ENCODE data around the gene CASZ1.

DNA sequence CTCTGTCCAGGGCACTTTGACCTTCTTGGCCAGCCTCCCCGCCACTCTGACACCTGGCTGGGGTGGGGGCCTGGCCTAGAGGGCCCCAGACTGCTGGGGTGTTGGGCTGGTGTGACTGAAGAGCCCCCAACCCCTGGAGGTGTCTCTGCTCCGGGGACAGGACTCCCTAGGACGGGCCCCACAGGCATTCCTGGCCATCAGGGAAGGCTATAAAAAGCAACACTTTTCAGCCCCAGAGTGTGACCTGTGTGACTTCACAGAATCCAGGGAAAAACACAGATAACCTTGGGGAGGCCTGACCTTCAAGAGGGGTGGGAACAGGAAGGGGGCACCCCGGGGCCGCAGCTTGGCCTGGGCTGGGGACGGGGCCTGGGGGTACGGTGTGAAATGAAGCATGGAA is 24.0 kb upstream of the CASZ1 start:
- TF ChIP-seq GATA2 (IDR thresholded peaks at IDR 0.05; ENCODE audit: low read depth, low read length) (no peak), GATA3 (IDR thresholded peaks at IDR 0.05; ENCODE audit: low read depth, low read length) (no peak)

Data from SH-SY5Y (cell line).